Esophagus muscularis mucosa (tissue), 3 donors: ENCODE data around the gene OSBPL3.

ENCODE experiments used
- CTCF ChIP-seq, 3 experiments: fragments of 200-600 bp in 2 of 3; fragments of 450-650 bp in 1 of 3; sonication (generic) in 2 of 3; IDR thresholded peaks; one replicate each; pipeline ENCODE4 v1.5.1; 2017 to 2019; ENCODE audit warnings: antibody characterized with exemption in 3 of 3, mild to moderate bottlenecking in 2 of 3, moderate library complexity in 1 of 3
- POLR2A ChIP-seq: fragments of 450-650 bp; IDR thresholded peaks from one replicate; pipeline ENCODE4 v1.6.1; 2017; ENCODE audit warnings: antibody characterized with exemption, moderate library complexity, mild to moderate bottlenecking, low read depth

GRCh38 chr7:24760968-24761367 is 219.0 kb downstream of the OSBPL3 start:
- TF ChIP-seq POLR2A (no peak), CTCF (IDR thresholded peaks at IDR 0.05) (no peak)
